Endometrial microvascular endothelial cells (primary cell): Measurements from ENCODE around the gene PDE4D. TPM values are rescaled to one million over a fixed set of nuclear protein-coding genes. Genes with fewer than 3 reads are reported as not detected.
"Not testable (repeated sequence)": the region's sequence is repeated elsewhere in the genome, so short reads cannot be mapped to it uniquely, and the experiment has no call there.

Experiments used
- in situ Hi-C: cut with HindIII; loops from 2 replicates; pipeline ENCODE4 v1.10.0; 2017; ENCODE audit warnings: low sequenced_read_pairs, low pct_unique_long_range_greater_than_20kb; ENCODE audit errors: inconsistent ontology term
- total RNA-seq: library from RNA; depleted of rRNA; stranded (reverse); fragments of >200 nt; gene quantifications from one replicate; pipeline ENCODE4 v1.2.3, GENCODE V29; 2015; ENCODE audit errors: inconsistent ontology term

The PDE4D gene
- total RNA-seq, 1 donor from 2014 or later: 7.9 TPM

- in situ Hi-C loops: no loop called here
Observed at GRCh38 chr5:59412428-59412827, 481.1 kb downstream of the PDE4D start.

GRCh38 chr5:59408997-59409396, 484.5 kb downstream of the PDE4D start:
- in situ Hi-C loops: not testable (repeated sequence)

- in situ Hi-C loops: no loop called here
Observed at GRCh38 chr5:59407967-59408366, 485.6 kb downstream of the PDE4D start.

- in situ Hi-C loops: no loop called here
Observed at GRCh38 chr5:59401637-59402036, 491.9 kb downstream of the PDE4D start.

- in situ Hi-C loops: not testable (repeated sequence)
Observed at GRCh38 chr5:59394956-59395355, 498.6 kb downstream of the PDE4D start.

GRCh38 chr5:59393585-59394420, 499.7 kb downstream of the PDE4D start:
- in situ Hi-C loops: no loop called here

- in situ Hi-C loops: no loop called here
Observed at GRCh38 chr5:59391576-59391975, 501.9 kb downstream of the PDE4D start.

GRCh38 chr5:59390989-59391388, 502.5 kb downstream of the PDE4D start:
- in situ Hi-C loops: no loop called here

GRCh38 chr5:59390074-59390659, 503.4 kb downstream of the PDE4D start:
- in situ Hi-C loops: no loop called here

- in situ Hi-C loops: no loop called here
Observed at GRCh38 chr5:59387127-59387526, 506.4 kb downstream of the PDE4D start.

- in situ Hi-C loops: no loop called here
Observed at GRCh38 chr5:59385700-59386099, 507.8 kb downstream of the PDE4D start.

GRCh38 chr5:59380350-59380951, 513.1 kb downstream of the PDE4D start:
- in situ Hi-C loops: no loop called here

GRCh38 chr5:59374036-59374435, 519.5 kb downstream of the PDE4D start:
- in situ Hi-C loops: not testable (repeated sequence)

GRCh38 chr5:59371525-59372127, 521.9 kb downstream of the PDE4D start:
- in situ Hi-C loops: no loop called here

GRCh38 chr5:59368951-59369350, 524.6 kb downstream of the PDE4D start:
- in situ Hi-C loops: no loop called here

GRCh38 chr5:59367791-59368394, 525.6 kb downstream of the PDE4D start:
- in situ Hi-C loops: no loop called here

GRCh38 chr5:59366784-59367183, 526.7 kb downstream of the PDE4D start:
- in situ Hi-C loops: no loop called here

- in situ Hi-C loops: no loop called here
Observed at GRCh38 chr5:59362438-59362837, 531.1 kb downstream of the PDE4D start.

- in situ Hi-C loops: no loop called here
Observed at GRCh38 chr5:59361454-59361853, 532.1 kb downstream of the PDE4D start.
